DMS 273 (cell line): ENCODE measurements around the gene CACTIN.
A peak's percentile ranks its signal among the peaks of the same experiment; 100 is the strongest.
"Not testable (repeated sequence)": the region's sequence is repeated elsewhere in the genome, so short reads cannot be mapped to it uniquely, and the experiment has no call there.

Source experiments
- DNase-seq: peaks from one replicate; lab custom pipeline; 2025; ENCODE audit not compliant: unreplicated experiment; lab: John Stamatoyannopoulos, UW

The CACTIN gene

DNA sequence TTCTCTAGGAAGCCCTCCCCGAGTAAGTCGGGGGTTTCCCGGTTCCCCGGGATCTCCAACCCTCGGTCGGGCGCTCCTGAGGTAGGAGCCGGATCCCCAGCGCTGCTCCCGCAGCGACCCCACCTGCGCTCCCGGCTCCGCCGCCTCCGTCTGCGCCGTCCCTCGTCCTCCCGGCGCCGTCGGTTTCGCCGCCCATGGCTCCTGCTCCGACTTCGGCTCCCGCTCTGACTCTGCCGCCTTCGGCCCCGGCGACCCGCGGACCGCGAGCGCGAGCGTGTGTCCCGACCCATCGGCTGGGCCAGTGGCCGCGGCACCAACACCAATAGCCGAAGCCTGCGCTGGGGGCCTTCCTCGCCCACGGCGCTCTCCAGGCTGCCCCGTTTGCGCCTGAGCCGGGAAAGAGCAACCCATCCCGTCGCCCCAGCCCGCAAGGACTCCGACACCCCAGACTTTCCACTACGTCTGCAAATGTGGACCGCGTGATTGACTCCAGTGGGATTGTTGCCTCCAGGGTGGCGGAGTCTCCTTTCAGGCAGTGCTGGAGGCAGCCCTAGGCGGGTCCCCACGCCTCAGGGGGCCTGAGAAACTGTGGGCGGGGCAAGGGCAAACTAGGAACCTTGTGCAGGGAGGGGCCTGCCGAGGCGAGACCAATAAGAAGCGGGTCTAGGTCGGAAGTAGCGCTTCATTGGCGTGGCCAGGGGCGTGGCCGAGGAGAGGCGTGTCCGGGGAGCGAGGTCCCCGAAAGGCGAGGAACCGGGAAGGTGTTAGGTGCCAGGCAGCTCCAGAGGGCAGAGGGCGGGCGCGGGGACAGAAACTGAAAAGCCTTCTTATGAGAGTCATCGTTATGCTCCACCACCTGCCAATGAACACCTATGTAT is at the start of gene CACTIN:
TSS of gene CACTIN (minus strand) at position 318 of the 878 bp plus-strand sequence. CDS start at position 290, 28 bp downstream.
- DNase-seq: peak; percentile 100

DNA sequence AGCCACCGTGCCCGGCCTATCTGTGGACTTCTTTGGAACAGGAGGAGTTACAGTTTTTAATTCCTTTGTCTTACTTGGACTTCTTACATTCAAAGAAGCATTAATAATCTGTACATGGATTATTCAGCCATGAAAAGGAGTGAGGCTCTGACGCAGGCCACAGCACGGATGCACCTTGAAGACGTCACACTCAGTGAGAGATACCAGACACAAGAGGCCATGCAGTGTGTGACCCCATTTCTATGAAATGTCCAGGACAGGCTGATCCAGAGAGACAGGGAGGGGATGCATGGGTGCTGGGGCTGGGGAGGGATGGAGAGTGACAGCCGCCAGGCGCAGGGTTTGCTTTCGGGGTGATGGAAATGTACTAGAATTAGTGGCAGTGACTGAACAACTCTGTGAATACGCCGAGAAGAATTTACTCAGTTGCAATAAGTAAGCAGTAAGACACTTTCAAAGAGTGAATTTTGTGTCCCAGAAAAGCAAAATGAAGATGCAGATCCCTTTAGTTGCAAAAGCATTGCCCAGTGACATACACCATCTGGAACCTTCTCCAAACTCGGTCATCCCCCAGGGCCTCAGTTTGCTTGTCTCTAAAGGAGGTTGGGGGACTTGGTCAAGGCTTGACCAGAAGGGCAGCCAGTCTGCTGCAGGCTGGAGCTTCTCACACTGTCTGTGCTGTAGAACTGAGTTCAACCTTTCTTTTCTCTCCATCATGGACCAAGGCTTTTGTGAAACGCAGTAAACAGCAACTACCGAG is 48.4 kb upstream of the CACTIN start:
- no peak for DNase-seq

DNA sequence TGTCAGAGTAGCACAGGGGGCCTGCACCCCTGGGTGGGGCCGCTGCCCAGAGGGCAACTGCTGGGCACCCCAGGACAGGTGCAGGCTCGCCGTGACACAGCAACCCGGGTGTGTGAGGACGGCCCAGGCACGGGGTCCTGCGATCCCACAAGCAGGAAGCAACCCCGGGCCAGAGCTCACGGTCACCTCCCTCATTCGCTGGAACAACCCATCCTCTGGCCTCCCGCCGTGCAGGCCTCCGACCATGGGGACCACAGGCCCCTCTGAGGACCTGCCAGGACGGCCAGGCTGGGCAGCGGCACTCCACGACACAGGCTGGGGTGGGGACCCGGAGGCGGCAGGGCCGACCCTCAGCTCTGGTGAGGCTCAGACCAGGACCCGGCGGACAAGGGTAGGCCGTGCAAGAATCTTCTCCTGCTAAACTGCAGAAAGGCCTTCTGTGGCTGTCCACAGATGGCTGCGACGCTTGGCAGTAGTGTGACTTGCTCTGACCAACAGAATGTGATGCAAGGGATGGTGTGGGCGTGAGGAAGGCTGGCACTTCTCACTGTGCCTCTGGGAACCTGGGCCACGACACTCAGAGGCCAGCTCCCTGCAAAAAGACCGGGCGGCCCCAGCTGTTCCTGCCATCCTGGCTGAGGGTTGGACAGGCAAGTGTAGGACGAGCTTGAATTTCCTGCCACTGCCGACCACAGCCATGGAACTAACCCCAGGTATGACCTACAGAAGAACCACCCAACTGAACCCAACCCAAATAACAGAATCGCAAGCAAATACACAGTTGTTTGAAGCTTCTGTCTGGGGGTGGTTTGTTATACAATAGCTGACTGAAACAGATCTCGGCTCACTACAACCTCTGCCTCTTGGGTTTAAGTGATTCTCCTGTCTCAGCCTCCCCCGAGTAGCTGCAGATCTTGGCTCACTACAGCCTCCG is 47.2 kb upstream of the CACTIN start:
- no peak for DNase-seq

DNA sequence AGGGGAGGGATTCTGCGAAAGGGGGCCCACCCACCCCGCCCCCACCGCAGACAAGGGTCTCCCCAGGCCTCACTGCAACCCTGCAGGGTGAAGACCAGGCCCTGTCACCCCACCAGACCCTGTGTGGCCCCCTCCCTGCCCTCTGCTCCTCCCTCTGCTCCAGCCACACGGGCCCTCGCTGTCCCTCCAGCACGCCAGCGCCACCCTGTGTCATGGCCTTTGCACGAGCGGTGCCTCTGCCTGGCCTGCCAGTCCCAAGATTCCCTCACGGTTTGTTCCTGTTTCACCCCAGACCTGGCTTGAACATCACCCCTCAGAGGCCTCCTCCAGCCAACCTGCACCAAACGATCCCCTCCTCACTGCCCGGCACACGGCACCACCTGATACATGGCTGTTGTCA is 46.4 kb upstream of the CACTIN start:
- no peak for DNase-seq

DNA sequence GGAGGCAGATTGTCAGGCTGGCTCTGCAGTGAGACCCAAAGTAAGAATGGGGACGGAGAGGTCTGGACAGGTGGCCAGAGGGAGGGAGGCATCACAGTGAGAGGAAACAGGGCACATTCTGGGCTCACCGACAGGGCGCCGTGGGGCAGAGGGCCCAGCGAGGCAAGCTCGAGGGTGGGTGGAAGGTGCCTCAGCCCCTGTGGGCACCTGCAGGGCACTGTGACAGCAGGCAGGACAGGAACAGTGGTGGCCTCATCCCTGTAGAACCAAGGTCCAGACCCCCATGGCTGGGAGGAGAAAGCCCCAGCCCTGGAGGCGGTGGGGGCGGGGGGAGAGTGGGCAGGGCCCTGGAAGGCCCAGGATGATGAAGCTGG is 46.0 kb upstream of the CACTIN start:
- no peak for DNase-seq

DNA sequence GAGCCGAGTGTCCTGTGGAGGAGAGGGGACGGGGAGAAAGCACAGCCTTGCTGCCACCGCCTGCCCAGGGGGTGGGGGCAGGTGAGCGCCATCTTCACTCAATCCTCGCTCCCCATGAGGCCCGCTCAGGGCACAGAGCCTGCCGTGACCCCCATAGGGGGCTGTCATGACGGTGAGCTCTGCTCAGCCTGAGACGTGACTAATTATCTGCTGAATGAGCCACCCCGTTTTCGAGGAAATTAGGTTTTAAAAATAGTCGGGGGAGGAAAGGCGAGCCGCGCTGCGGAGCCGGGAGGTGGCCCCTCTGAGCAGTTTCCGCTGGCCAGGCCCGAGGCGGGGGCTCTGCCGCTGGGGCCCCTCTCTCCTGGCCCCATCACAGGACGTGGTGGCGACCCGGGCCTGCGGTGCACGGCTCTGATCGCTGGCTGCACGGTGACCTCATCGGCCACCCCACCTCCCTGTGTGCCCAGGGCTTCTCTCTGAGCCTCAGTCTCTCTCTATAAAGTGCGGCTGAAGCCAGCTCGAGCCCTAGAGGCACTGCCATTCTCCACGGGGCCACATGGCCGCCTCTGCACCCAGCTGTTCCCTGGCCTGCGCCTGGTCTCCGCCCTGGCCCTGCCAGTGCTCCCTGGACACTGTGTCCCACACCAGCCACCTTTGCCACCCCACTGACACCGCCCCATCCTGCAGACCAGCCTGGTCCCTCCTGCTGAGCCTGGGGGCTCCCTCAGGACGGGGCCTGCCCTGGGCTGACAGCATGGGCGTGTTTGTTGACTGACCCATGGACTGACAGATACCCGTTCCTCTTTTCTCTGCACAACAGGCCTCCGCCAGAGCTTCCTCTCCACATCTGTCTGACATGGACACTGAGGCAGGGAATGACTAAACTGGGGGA is 45.3 kb upstream of the CACTIN start:
- DNase-seq: no peak

DNA sequence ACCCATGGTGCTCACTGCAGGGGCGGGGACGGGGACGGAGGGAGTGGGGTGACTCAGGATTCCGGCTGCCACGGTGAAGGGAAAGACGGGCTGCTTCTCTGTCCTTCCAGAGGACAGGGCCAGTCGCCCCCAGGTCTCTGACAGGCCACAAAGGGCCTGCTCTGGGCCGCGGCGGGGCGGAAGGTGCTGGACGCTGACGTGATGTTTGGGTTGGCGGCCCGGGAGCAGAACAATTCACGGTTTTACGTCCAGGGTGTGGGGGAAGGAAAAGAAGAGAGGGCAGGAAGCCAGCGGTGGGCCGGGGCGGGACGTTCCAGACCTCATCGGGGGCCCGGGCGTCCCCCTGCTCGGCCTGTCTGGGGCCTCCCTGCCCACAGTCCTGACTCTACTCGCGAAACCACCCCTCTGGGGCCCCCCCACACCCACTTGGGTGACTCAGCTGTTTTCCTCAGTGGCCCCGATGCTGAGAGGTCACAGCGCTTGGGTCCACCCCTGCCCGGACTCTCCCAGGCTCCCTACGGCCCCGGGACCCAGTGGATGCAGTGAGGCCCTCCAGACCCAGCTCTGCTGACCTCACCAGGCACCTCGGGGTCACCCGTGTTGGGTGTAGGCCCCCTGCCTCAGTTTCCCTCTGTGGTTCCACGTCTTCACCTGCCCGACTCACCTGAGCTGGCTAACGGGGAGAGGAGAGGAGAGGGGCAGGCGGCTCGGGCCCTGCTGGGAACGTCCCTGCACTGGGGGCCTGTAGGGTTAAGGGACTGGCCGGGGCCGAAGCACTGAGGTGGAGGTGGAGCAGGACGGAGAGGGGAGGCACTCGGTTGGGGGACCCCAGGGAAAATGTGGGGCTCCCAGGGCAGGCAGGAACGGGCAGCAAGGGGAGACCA is 44.4 kb upstream of the CACTIN start:
- DNase-seq: no peak

DNA sequence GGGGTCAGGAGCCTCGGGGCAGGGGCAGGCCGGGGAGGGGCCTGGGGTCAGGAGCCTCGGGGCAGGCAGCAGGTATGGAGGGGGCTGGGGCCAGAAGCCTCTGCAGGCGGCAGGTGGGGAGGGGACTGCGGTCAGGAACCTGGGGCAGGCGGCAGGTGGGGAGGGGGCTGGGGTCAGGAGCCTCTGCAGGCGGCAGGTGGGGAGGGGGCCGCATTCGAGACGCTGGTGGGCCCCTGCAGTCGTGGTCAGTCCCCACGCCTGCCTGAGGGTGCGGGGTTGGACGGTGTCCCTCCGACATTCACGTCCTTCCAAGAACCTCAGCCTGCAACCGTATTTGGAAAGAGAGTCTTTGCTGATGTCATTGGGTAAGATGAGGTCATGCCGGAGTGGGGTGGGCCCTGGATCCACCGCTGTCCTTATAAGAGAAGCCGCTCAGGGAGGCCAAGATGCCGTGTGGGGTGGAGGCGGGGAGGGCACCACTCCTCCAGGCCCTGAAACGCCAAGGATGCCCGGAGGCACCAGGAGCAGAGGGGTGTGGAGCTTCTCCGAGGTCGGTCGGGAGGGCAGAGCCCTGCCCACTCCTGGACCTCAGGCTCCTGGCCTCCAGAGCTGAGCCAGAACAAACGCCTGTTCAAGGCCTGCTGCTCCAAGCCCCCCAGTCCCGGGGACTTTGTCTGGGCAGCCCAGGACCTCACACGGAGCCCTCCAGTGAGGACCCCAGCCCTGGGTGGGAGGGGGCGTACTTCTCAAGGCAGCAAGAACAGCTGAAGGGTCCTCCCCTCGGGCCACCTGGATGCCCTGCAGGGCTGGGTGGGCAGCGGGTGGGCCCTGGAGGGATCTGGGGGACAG is 43.6 kb upstream of the CACTIN start:
- DNase-seq: peak; percentile 45

DNA sequence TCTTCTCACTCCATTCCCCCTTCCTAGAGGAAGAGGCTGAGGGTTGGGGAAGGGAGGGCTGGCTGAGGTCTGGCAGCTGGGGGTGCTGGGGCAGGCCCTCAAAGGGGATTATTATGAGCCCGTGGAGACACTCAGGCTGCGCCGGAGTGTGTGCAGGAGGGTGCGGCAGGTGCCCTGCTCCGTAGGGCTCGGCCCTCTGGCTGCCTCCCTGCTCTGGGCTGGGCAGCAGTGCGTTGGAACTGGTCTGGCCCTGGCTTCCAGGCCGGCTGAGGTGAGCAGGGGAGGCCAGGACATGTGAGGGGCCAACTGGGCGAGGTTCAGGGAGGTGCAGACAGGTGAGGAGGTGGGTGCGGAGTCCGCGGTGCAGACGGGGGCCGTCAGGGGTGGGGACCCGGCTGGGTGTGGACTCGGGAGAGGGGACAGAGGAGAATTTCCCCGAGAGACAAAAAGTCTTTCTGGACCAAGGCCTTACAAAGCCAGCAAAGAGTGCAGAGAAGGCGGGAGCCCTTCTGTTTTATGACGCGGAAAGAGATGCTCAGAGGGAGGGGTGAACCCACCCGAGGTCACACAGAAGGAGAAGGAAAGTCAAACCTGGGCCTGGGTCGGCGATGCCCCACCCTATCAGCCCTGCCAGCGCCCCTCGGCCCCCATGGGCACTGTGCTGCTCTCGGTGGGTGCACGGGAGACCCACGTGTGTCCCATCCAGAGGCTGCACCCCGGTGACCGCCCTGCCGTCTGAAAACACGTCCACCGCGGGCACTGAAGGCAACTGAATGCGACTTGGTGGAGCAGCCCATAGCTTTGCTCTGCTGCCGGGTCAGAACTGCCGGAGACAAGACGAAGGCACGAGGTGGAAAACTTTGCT is 42.7 kb upstream of the CACTIN start:
- DNase-seq: no peak

DNA sequence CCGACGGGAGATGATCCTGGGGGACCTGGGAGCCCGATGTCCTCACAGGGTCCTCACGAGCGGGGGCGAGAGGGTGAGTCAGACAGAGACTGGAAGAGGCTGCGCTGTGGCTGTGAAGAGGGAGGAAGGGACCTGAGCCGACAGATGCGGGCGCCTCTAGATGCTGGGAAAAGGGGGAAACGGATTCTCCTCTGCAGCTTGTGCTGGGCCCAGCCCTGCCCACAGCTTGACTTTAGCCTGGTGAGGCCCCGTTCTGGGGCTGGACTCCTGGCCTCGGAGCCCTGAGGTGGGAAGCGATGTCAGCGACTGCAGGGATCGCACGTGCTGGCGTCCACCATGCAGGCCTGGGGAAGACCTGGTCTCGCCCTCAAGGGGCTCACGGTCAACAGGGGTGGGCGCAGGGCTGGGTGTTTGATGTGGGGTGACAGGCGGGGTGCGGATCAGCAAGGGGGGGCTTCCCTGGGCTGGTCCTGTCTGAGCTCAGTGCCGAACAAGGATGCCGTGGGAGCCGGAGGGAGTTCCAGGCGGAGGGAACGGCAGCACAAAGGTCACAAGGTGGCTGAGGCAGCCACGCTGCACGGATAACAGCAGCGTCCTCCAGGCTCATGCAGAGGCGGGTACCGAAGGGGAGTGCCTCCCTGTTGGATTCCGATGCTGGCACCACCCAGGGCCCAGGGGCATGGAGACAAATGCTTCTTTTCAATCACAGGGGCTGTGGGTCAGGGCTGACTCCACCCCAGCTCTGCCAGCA is 41.9 kb upstream of the CACTIN start:
- no peak for DNase-seq

DNA sequence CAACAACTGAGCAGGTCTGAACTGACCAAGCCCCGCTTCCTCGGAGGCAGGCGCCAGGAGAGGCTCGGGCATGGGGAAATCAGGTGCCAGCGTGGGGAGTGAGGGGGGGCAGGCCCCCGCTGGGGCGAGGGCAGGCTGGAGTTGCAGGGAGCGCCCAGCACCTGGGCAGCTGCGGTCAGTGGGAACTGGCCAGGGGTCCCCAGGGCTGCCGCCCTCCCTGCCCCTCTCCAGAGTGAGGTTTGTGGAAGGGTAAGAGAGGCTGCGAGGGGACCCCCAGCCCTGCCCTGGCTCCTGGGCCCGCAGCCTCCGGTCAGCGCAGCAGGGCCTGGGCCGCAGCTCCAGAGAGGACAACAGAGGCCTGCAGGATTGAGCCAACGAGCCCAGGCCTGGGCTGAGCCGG is 41.2 kb upstream of the CACTIN start:
- DNase-seq: no peak

DNA sequence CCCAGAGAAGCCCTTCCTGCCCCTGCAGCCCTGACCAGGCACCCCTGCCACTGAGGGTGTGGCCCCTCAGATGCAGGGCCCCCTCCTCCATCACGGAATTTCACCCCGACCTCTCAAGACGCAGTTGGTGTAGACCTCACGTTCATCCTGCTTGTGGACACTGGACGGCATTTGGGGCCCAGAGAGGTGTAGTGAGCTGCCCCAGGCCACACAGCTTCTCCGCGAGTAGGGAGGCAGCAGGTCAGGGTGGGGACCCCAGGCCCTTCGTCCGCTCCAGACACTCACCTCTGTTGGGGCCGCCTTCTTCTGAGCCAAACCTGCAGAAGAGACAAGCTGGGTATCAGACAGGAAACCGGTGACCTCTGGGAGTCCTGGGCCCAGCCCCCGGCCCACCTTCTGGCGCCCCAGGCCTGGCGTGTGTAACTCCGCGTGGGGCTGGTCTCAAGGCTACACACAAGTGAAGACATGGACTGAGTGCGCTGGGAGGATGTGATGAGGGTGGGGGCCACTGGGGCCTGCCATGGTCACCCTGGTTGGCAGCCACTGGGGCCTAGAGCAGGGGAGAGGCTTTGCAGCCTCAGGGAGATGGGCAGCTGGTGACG is 40.5 kb upstream of the CACTIN start:
- DNase-seq: no peak

DNA sequence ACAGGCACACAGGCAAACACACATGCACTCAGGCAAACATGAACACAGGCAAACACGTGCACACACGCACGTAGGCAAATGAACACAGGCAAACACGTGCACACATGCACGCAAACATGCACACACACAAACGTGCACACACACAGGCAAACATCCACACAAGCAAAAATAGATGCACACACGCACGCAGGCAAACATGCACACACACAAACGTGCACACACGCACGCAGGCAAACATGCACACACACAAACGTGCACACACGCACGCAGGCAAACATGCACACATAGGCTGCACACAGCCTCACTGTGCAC is 39.9 kb upstream of the CACTIN start:
- not testable (repeated sequence) for DNase-seq

DNA sequence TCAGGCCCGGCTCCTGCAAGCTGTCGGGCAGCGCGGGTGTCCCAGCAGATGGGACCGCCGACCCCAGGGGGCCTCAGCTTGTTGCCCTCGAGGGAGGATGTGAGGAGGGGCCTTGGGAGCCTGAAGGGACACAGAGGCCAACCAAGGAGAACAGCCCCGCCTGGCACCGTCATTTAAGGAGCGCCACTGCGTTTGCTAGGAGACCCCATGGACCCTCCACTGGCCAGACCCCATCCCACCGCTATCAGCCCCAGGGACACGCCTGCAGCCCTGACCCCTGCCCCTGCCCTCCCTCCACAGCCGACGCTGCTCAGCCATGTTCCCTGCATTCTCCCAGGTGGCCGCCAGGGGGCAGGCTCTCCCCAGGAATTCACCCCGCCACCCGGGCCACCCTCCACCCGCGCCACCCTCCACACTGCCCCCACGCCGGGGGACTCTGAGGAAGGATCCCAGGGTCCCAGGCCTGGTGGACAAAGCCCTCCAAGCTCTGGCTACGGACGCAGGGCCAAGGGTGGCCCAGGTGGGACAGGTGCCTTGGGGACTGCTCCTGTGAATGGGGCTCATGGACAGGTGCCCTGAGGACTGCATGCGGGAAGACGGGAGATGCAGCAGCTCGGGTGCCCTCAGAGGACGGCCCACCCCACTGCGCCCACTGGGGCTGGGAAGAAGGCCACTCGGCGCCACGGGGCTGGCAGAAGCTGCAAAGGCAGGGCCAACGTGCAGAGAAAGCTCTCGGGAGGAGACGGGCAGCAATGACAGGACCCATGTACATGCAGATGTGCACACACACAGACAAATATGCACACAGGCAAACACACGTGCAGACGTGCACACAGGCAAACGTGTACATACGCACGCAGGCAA is 39.3 kb upstream of the CACTIN start:
- peak; percentile 55 for DNase-seq

DNA sequence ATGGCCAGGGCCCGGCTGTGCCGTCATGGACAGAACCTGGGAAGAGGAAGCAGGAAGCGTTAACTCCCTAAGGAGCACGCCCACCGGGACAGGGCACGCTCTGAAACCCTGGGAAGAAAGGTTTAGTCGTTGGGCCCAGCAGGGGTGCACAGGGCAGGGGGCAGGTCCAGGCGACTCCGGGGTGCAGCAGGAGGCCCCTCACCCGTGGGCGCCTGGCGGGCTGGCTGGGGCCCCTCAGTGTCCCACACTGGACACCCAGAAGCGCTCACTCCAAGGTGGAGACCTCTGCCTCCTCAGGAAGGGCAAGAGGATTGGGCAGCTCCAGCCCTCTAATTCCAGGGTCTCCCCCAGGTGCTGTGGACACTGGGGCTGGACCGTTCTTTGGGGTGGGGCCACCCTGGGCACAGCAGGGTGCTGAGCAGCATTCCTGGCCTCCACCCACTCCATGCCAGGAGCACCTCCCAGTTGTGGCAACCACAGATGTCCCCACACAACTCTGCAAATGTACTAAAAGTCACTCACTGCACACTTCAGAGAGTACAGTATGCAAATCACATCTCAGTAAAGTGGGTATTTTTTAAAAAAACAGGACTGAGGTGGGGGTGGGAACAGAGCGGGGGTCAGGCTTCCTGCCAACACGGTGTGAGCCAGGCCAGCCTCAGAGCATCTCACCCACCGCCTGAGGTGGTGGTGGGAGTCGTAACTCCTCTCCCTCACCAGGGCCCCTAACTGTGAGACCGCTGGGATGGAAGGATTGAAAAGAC is 38.5 kb upstream of the CACTIN start:
- DNase-seq: no peak
